Stimulated activated naive CD8-positive, alpha-beta T cell treated with anti-CD3 and anti-CD28 coated beads, Interleukin-15, Interleukin-2, amounts not matched to agents 100 U/mL and 50 U/mL, for 24 hours (primary cell): ENCODE results near the gene GNAT1.
"Not testable (repeated sequence)": the region's sequence is repeated elsewhere in the genome, so short reads cannot be mapped to it uniquely, and the experiment has no call there.

Experiments used
- ATAC-seq: fragments of 150-1000 bp; cut with Tn5 transposase; one replicate; pipeline ENCODE4 v1.10.0; 2021
- DNase-seq: peaks from one replicate; pipeline ENCODE4 v3.0.0; 2021

Gene GNAT1

GRCh38 chr3:50202353-50203112 is 11.1 kb downstream of the GNAT1 start:
- DNase-seq = no peak
- ATAC-seq = no peak

DNA sequence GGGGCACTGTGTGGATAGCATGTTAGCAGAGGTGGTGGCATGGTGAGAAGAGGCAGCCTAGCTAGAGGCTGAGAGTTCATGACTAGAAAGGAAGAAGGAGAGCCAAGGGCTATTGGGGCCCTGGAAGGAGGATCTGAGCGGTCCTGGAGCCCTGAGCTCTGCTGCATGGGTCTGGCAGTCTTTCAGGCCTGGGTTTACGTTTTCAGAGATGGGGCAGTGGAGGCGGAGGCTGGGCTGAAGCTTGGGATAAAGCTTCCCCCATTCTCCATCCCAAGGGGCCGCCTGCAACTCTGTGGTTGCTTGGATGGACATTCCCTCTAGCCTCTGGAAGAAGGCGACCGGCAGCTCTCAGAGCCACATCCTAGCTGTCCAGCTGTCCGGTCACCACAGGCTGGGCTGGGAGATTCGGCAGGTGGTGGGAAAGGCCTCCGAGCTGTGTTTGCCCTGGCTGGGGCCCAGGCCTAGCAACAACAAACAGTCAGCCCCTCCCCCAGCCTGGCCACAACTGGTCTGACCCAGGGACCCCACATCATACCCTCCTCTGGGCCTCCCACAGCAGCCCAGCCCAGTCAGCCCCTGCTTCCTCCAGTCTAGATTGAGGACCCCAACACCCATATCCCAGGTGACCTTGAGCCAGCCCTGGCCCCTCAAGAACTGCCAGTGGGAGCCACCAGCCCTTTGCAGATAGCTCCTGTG is 11.9 kb downstream of the GNAT1 start:
- ATAC-seq = no peak
- no peak for DNase-seq

DNA sequence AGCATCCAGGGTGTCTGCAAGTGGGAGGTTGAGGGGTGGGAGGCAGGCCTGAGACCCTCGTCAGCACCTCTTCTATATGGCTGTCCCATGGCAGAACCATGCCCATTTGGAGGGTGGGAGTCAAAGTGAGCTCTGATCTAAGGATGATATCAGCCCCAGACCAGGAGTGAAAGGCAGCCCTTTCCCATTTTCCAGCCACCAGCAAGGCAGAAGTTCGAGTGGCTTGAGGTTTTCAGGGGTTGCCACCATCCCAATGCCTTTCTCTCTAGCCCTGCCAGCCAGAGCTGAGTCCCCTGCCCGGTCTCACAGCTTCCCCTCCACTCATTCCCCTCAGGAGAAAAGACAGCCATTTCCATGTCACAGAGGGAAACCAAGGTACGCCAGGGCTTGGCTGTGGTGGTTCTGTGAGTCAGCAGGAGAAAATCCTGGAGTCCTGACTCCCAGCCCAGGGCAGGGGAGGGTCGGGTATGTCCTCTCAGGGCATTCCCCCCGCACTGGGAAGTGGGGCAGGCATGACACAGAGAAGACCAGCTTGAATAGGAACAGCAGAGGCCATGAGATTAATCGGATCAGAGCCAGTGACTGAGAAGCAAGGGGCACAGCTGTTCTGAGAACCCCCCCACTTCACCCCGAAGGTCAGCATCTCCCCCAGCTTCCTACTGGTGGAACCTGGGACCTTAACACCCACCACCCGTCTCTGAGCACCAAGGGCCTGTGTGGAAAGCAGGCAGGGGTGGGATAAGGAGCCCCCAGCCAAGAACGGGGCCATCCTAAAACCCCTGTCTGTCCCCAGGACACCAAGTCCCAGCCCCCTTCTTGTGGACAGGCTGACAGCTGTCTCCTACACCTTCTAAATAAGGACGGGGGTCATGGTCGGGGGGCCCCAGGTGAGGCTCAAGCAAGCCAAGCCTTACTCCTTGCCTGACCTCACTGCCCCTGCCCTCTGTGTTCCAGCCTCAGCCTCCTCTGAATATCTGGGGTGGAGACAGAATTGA is 12.7 kb downstream of the GNAT1 start:
- no peak for DNase-seq
- ATAC-seq = no peak

GRCh38 chr3:50204804-50205412 is 13.5 kb downstream of the GNAT1 start, which contains the start of gene SLC38A3:
SLC38A3 (plus strand) TSS chr3:50205271; CDS start chr3:50214200, 8,929 bp downstream.
- peak; percentile 12 for DNase-seq
- ATAC-seq = peak; percentile 26

DNA sequence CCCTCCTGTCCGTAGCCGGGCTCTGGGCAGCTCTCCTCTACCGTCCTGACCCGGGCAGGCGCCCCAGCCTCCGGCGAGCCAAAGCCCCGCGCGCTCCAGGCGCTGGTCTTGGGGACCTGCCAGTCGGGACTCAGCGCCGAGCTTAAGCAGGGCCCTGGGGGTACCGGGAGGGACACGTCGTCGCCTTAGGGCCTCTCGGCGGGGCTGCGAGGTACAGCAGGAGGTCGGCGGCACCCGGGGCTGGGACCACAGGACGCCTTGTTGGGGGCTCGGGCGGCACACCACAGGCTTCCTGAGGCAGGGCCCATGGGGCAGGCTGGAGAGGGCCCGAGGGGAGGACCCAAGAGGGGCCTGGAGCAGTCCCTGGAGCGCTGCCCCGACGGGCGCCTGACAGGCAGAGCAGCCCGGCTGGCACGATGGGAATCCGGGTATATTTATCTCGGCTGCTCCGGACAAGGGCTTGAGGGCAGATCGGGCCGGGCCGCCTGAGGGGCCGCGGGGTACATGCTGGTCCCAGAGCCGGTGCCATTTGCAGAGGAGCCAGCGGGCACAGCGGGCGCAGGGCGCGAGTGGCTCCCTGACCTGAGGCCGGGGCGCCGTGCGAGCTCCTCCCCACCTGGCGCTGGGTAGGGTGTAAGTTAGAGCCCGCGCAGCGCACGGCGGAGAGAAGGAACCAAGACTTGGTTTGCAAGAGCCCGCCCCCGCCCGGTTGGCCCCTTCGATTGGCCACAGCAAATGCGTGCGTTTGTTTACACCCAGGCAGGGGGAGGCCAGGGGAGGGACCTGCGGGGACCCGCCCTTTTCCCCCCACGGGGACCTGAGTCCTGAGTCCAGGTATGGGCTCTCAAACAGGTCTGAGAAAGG is 14.2 kb downstream of the GNAT1 start:
- DNase-seq = peak; percentile 41
- peak; percentile 30 for ATAC-seq

- ATAC-seq (no peak), DNase-seq (no peak)
Observed at GRCh38 chr3:50207359-50208042, 16.1 kb downstream of the GNAT1 start.

DNA sequence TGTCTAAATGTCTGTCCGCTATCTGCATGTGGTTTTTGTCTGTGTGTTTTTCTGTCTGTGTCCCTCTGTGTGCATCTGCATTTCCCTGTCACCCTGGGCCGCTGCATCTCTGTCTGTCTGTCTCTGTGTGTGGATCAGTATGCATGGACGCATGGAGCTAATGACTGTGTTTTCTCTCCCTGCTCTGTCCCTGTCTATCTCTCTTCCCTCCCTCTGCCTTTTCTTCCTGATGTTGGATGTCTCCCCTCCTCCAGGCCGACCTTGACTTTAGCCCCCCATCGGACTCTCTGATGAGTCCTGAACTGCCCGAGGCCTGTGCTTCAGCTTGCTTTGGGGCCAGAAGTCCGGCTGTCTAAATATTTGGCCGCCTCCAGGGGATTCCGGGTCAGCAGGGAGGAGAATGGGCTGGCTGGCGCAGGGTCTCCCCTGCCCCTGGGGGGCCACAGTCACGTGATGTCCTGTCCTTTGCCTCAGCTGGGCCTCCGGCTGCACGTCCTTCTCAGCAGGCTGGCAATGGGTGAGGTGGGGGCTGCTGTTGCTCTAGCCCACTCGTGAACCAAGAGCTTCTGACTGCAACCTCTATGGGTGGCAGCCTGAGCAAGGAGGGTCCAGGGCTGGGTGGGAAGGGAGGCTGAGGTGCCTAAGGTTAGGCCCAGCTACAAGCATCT is 17.4 kb downstream of the GNAT1 start:
- DNase-seq (no peak), ATAC-seq (no peak)

GRCh38 chr3:50210176-50210509 is 18.7 kb downstream of the GNAT1 start:
- no peak for DNase-seq
- ATAC-seq = no peak

DNA sequence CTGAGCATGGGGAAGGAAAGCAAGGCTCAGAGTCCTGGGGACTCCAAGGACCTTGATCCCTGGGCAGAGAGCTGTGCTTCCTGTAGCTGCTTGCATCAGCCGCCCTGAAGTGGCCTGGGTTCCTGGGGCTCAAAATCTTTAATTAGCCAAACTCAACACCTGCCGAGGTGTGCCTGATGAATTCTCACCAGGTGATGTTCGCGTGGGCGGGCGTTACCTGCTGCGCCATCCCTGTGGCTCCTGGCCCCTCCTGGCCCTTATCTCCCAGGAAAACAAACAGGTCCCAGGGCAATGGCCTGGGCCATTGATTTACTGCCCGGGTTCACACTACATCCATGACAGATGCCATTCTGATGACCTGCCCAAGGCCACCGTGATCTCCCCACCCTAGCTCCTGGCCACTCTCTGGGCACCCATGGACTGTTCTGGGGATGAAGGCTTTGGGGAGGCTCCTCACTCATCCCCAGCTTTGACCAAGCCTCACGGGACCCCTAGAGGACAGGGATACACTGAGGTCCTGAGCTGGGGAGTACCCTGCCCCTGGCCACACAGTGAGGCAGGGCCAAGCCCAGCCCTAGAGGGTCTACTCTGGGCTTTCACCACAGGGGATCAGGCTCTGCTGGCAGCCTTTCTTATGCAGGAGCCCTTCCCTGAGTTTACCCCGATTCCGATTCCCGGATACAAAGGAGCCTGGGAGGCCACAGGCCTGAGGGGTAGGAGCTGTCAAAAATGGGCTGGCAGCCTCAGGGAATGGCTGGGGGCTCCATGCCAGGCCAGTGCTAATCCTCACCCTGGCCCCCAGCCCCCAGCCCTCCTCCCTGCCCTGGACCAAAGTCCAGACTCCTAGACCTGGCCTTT is 19.3 kb downstream of the GNAT1 start:
- ATAC-seq (no peak), DNase-seq (no peak)

DNA sequence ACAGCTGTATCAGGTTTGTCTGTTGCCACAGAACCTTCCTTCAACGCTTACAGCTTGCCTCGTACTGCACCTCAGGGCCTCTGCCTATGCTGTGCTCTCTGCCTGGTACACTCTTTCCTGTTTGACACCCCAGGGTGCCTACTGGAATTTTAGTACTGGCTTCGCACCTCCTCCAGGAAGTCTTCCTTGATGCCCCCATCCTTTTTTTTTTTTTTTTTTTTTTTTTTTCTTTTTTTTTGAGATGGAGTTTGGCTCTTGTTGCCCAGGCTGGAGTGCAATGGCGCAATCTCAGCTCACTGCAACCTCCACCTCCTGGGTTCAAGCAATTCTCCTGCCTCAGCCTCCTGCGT is 19.9 kb downstream of the GNAT1 start:
- not testable (repeated sequence) for DNase-seq, ATAC-seq

- ATAC-seq = peak; percentile 90
- peak; percentile 68 for DNase-seq
Observed at GRCh38 chr3:50211930-50212329, 20.5 kb downstream of the GNAT1 start.

DNA sequence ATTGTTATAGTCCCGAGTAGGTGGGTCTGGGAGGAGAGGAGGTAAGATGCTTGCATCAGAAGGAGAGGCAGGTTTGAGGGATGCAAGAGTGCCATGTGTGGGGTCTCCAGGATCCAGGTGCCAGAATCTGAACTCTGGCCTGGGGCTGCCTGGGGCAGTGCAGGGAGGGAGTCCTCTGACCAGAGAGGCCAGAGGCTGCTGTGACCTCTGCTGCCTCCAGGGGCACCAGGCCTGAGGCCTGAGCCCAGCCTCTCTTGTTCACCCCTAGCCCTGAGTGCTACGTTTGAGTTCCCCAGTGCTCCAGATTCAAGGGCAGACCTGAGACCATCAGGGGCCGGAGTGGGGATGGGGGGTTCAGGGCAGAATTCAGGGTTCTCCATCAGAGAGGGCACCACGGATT is 21.1 kb downstream of the GNAT1 start:
- ATAC-seq (no peak), DNase-seq (no peak)

- ATAC-seq (no peak), DNase-seq (no peak)
Observed at GRCh38 chr3:50212971-50213370, 21.6 kb downstream of the GNAT1 start.

DNA sequence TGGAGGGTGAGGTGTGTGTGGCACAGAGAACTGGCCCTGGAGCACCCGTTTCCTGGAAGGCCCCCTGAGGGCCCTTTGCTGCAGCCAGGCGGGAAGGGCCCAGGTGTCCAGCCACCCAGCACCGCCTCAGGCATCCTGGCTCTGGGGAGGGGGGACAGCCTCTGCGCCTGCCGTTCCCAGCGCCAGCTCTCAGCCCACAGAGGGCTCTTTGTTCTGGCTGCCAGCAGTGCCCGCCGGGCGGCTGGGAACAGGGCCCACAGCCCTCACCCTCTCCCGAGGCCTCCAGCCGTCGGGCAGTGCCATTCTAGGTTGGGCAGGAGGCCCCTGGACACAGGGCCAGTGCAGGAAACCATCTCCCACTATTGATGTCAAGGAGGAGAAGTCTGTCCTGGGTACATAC is 22.0 kb downstream of the GNAT1 start:
- DNase-seq = no peak
- ATAC-seq = no peak

- ATAC-seq (no peak), DNase-seq (no peak)
Observed at GRCh38 chr3:50214824-50215223, 23.4 kb downstream of the GNAT1 start.

GRCh38 chr3:50215529-50215928 is 24.1 kb downstream of the GNAT1 start:
- ATAC-seq = no peak
- DNase-seq = no peak

GRCh38 chr3:50217681-50218080 is 26.3 kb downstream of the GNAT1 start:
- no peak for ATAC-seq
- no peak for DNase-seq

GRCh38 chr3:50218448-50218847 is 27.0 kb downstream of the GNAT1 start:
- no peak for DNase-seq
- ATAC-seq = no peak

DNA sequence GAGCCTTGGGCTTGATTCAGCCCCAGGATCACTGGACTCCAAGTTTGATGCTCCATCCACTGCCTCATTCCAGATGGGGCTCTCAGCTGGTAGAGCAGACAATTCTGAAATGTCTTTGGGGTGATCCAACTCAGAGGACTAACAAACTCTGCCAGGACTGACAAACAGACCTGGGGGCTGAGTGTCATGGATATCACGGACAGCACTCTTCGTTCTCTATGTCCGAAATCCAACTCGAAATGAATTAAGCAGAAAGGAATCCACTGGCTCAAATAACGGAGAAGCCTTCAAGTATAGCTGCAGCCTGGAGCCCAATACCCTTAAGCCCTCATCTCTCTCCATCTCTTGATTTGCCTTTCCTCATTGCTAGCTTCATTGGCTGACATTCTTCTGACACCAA is 27.9 kb downstream of the GNAT1 start:
- ATAC-seq (no peak), DNase-seq (no peak)
